Measurements from ENCODE around the gene SAMD1.

SAMD1 gene

GRCh38 chr19:14089662-14090508 is 666 bp downstream of the SAMD1 start:
- Histone ChIP-seq H3K9ac (ENCODE audit: low read depth in 1 of 2, low read length in 2 of 2) (no peak overlapping the region), H3K4me3 (ENCODE audit: low read depth in 1 of 2, low read length in 2 of 2) (peak overlapping the region; percentile 55 to 68), H3K36me3 (ENCODE audit: control insufficient read depth in 1 of 2, insufficient read depth in 2 of 2, low read length in 2 of 2) (peaks cover 7 to 10% of the 10 kb centered on the region in 2 donors), H3K27me3 (ENCODE audit: control insufficient read depth in 1 of 2, insufficient read depth in 2 of 2, low read length in 2 of 2) (no peaks in the 10 kb centered on the region), H3K4me1 (ENCODE audit: control insufficient read depth in 1 of 2, insufficient read depth in 2 of 2, low read length in 2 of 2) (peaks cover 4 to 10% of the 10 kb centered on the region in 2 donors), H3K27ac (ENCODE audit: low read depth, low read length) (peak overlapping the region; percentile 75), H3K9me3 (ENCODE audit: control insufficient read depth in 1 of 2, low read length in 2 of 2) (peaks cover 6 to 7% of the 10 kb centered on the region in 2 donors)

- H3K9ac ChIP-seq (ENCODE audit: low read depth in 1 of 2, low read length in 2 of 2), result no peak overlapping the region
- H3K9me3 ChIP-seq (ENCODE audit: control insufficient read depth in 1 of 2, low read length in 2 of 2), result peaks cover 6 to 7% of the 10 kb centered on the region in 2 donors
- peak overlapping the region; percentile 55 to 59 for H3K4me3 ChIP-seq (ENCODE audit: low read depth in 1 of 2, low read length in 2 of 2)
- H3K27ac ChIP-seq (ENCODE audit: low read depth, low read length), result no peak overlapping the region
- no peaks in the 10 kb centered on the region for H3K27me3 ChIP-seq (ENCODE audit: control insufficient read depth in 1 of 2, insufficient read depth in 2 of 2, low read length in 2 of 2)
- H3K4me1 ChIP-seq (ENCODE audit: control insufficient read depth in 1 of 2, insufficient read depth in 2 of 2, low read length in 2 of 2), result peaks cover 4 to 10% of the 10 kb centered on the region in 2 donors
- H3K36me3 ChIP-seq (ENCODE audit: control insufficient read depth in 1 of 2, insufficient read depth in 2 of 2, low read length in 2 of 2), result peaks cover 7 to 10% of the 10 kb centered on the region in 2 donors
These were observed 1.2 kb downstream of the SAMD1 start for GRCh38 chr19:14089412-14089661.

- H3K9ac ChIP-seq (ENCODE audit: low read depth in 1 of 2, low read length in 2 of 2), result no peak overlapping the region
These were observed 1.7 kb downstream of the SAMD1 start for GRCh38 chr19:14088634-14089411.

DNA sequence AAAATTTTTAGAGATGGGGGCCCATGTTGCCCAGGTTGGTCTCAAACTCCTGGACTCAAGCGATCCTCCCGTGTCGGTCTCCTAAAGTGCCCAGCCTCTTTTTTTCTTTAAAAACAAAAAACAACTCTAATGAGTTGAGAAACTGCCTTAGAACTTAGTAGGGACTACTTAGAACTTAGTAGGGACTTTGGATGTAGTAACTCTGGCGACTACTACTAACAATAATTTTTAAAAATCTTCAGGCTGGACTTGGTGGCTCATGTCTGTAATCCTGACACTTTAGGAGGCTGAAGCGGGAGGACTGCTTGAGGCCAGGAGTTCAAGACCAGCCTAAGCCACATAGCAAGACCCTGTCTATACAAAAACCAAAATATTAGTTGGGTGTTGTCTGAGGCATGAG is 4.5 kb downstream of the SAMD1 start:
- H3K4me3 ChIP-seq (ENCODE audit: low read depth in 1 of 2, low read length in 2 of 2), result no peak overlapping the region
- H3K9ac ChIP-seq (ENCODE audit: low read depth in 1 of 2, low read length in 2 of 2), result no peak overlapping the region
- peaks cover 7 to 10% of the 10 kb centered on the region in 2 donors for H3K36me3 ChIP-seq (ENCODE audit: control insufficient read depth in 1 of 2, insufficient read depth in 2 of 2, low read length in 2 of 2)
- no peaks in the 10 kb centered on the region for H3K27me3 ChIP-seq (ENCODE audit: control insufficient read depth in 1 of 2, insufficient read depth in 2 of 2, low read length in 2 of 2)
- no peak overlapping the region for H3K27ac ChIP-seq (ENCODE audit: low read depth, low read length)
- H3K9me3 ChIP-seq (ENCODE audit: control insufficient read depth in 1 of 2, low read length in 2 of 2), result no peaks in the 10 kb centered on the region
- H3K4me1 ChIP-seq (ENCODE audit: control insufficient read depth in 1 of 2, insufficient read depth in 2 of 2, low read length in 2 of 2), result peaks cover 10 to 16% of the 10 kb centered on the region in 2 donors

More at GRCh38 chr19:14088634-14089411, 1.7 kb downstream of the SAMD1 start:
- peaks cover 6 to 7% of the 10 kb centered on the region in 2 donors for H3K9me3 ChIP-seq (ENCODE audit: control insufficient read depth in 1 of 2, low read length in 2 of 2)
- peaks cover 7 to 10% of the 10 kb centered on the region in 2 donors for H3K36me3 ChIP-seq (ENCODE audit: control insufficient read depth in 1 of 2, insufficient read depth in 2 of 2, low read length in 2 of 2)
- H3K27ac ChIP-seq (ENCODE audit: low read depth, low read length), result no peak overlapping the region
- H3K4me3 ChIP-seq (ENCODE audit: low read depth in 1 of 2, low read length in 2 of 2), result peak overlapping the region; percentile 55 to 59
- H3K4me1 ChIP-seq (ENCODE audit: control insufficient read depth in 1 of 2, insufficient read depth in 2 of 2, low read length in 2 of 2), result peaks cover 4 to 10% of the 10 kb centered on the region in 2 donors
- H3K27me3 ChIP-seq (ENCODE audit: control insufficient read depth in 1 of 2, insufficient read depth in 2 of 2, low read length in 2 of 2), result no peaks in the 10 kb centered on the region

DNA sequence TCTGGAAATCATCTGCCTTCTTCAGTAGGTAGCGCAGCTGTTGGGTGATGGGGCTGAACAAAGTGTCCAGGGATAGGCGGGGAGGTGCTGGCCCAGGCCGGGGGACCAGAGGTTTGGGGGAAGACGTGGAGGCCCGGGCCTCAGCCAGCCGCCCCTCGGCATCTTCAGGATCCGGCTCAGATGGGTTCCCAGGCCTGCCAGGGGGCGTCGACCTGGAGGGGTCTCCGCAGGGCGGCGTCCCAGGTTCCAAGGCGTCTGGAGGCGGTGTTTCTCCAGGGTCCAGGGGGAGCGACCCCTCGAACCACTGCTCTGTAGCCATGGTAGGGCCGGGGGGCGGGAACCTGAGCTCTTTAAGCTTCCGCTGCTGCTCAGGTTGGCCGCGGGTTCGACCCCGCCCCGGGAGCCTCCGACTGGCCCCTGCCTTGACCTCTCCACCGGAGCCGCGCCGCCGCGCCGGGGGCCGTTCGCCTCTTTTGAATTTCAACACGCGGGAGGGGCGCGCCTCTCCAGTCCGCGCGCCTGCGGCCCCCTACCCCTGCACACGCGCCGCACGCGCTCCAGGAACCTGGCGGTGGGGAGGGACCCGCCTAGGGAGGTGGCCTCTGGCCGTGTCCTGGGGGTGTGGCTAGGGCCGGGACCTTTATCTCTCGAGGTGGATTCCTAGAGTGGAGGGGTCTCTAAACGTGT is 5.1 kb downstream of the SAMD1 start, which contains the start of gene C19orf67:
TSS of gene C19orf67 (minus strand) at position 475 of the 687 bp plus-strand sequence. CDS start at position 319, 156 bp downstream.
- H3K36me3 ChIP-seq (ENCODE audit: control insufficient read depth in 1 of 2, insufficient read depth in 2 of 2, low read length in 2 of 2), result peaks cover 7 to 10% of the 10 kb centered on the region in 2 donors
- no peak within 1 kb of the TSS for H3K9ac ChIP-seq (ENCODE audit: low read depth in 1 of 2, low read length in 2 of 2)
- H3K4me1 ChIP-seq (ENCODE audit: control insufficient read depth in 1 of 2, insufficient read depth in 2 of 2, low read length in 2 of 2), result peaks cover 10 to 19% of the 10 kb centered on the region in 2 donors
- no peaks in the 10 kb centered on the region for H3K9me3 ChIP-seq (ENCODE audit: control insufficient read depth in 1 of 2, low read length in 2 of 2)
- no peaks in the 10 kb centered on the region for H3K27me3 ChIP-seq (ENCODE audit: control insufficient read depth in 1 of 2, insufficient read depth in 2 of 2, low read length in 2 of 2)
- H3K27ac ChIP-seq (ENCODE audit: low read depth, low read length), result no peak within 1 kb of the TSS
- H3K4me3 ChIP-seq (ENCODE audit: low read depth in 1 of 2, low read length in 2 of 2), result no peak within 1 kb of the TSS

- Histone ChIP-seq H3K9ac (ENCODE audit: low read depth in 1 of 2, low read length in 2 of 2) (peak overlapping the region; percentile 93 to 96), H3K27ac (ENCODE audit: low read depth, low read length) (no peak overlapping the region), H3K4me3 (ENCODE audit: low read depth in 1 of 2, low read length in 2 of 2) (peak overlapping the region in 1 of 2 donors; percentile 76), H3K9me3 (ENCODE audit: control insufficient read depth in 1 of 2, low read length in 2 of 2) (no peaks in the 10 kb centered on the region), H3K4me1 (ENCODE audit: control insufficient read depth in 1 of 2, insufficient read depth in 2 of 2, low read length in 2 of 2) (peaks cover 10 to 19% of the 10 kb centered on the region in 2 donors), H3K36me3 (ENCODE audit: control insufficient read depth in 1 of 2, insufficient read depth in 2 of 2, low read length in 2 of 2) (no peaks in the 10 kb centered on the region), H3K27me3 (ENCODE audit: control insufficient read depth in 1 of 2, insufficient read depth in 2 of 2, low read length in 2 of 2) (no peaks in the 10 kb centered on the region)
These were observed 7.9 kb downstream of the SAMD1 start for GRCh38 chr19:14082675-14082960.

DNA sequence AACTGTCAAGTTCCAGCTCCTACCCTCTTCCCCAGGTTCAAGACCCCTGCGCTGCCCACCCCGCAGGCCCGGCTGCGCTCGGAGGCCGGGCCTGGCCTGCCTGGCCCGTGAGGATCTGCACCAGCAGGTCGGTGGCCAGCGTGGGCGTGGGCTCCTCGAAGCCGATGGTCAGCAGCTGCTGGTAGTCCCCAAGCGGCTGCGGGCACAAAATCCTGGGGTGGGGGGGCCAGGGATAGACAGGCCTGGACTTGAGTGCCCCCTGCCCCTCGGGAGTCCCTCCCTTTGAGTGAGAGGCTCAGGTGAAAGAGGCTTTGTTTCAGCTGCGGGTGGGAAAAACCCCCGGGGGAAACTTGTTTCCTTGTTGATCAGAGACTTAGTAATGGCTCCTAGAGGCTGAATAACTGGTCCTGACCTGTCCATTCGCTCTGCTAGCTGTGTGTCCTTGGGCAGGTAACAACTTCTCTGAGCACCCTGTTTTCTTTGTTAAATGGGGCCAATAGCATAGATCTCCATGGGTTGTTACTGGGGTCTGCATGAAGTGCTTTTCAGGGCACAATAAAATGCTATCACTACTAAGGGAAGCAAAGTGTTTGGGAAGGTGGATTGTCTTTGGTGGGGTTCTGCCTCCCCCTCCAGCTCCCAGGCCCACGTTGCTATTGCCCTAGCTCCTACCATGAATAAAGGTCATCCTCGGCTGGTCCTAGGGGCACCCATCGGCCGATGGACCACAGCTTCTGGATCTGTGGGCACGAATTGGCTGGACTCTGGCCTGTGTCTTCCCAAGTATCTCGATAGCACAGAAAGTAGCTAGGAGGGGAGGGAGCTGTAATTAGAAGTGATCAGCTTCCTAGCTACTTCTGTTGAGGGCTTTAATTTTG is 8.5 kb downstream of the SAMD1 start:
- H3K27me3 ChIP-seq (ENCODE audit: control insufficient read depth in 1 of 2, insufficient read depth in 2 of 2, low read length in 2 of 2), result no peaks in the 10 kb centered on the region
- H3K4me1 ChIP-seq (ENCODE audit: control insufficient read depth in 1 of 2, insufficient read depth in 2 of 2, low read length in 2 of 2), result peaks cover 10 to 19% of the 10 kb centered on the region in 2 donors
- no peaks in the 10 kb centered on the region for H3K36me3 ChIP-seq (ENCODE audit: control insufficient read depth in 1 of 2, insufficient read depth in 2 of 2, low read length in 2 of 2)
- peak overlapping the region; percentile 76 to 90 for H3K4me3 ChIP-seq (ENCODE audit: low read depth in 1 of 2, low read length in 2 of 2)
- H3K9ac ChIP-seq (ENCODE audit: low read depth in 1 of 2, low read length in 2 of 2), result peak overlapping the region; percentile 93 to 96
- peak overlapping the region; percentile 63 for H3K27ac ChIP-seq (ENCODE audit: low read depth, low read length)
- no peaks in the 10 kb centered on the region for H3K9me3 ChIP-seq (ENCODE audit: control insufficient read depth in 1 of 2, low read length in 2 of 2)

DNA sequence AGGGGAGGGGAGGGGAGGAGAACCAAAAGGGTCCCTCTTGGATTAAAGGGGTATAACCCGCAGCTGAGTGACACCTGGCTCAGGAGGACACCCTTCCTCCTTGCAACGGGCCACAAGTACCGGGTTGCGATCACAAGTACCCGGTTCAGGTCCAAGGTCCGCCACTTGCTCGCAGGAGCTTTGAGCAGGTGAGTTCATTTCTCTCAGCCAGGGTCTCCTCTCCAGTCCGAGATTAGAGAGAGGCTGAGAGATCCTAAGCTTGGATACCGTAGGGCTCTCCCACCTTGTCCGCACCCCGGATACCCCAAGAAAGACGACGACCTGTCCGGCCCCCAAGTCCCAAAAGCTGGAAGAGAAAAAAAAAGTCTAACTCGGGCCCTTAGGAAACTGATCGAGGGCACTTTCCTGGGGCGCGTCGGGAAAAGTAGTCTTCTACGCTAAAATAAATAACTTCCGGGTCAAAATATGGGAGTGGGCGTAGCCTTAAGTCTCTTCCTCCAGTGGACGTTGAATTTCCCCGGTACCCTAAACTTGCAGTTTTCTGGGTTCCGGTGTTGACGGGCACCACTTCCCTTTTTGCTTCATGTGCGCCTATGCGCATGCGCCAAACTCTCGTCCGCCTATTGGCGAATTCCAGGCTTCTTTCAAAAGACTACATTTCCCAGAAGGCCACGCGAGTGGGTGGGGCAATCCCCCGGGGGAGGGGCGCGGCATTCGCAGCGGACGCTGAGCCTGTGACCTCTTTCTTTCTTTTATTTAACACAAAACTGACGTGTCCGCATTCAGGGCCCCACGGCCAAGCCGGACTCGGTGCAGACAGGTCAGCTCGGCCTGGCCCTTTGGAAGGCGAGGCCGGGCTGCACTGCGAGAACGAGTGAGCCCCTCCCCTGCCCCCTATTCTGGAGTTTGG is 9.4 kb downstream of the SAMD1 start:
- Histone ChIP-seq H3K9me3 (ENCODE audit: control insufficient read depth in 1 of 2, low read length in 2 of 2) (no peaks in the 10 kb centered on the region), H3K27me3 (ENCODE audit: control insufficient read depth in 1 of 2, insufficient read depth in 2 of 2, low read length in 2 of 2) (no peaks in the 10 kb centered on the region), H3K9ac (ENCODE audit: low read depth in 1 of 2, low read length in 2 of 2) (peak overlapping the region; percentile 93 to 96), H3K36me3 (ENCODE audit: control insufficient read depth in 1 of 2, insufficient read depth in 2 of 2, low read length in 2 of 2) (no peaks in the 10 kb centered on the region), H3K4me3 (ENCODE audit: low read depth in 1 of 2, low read length in 2 of 2) (peak overlapping the region; percentile 87 to 90), H3K4me1 (ENCODE audit: control insufficient read depth in 1 of 2, insufficient read depth in 2 of 2, low read length in 2 of 2) (peaks cover 10 to 19% of the 10 kb centered on the region in 2 donors), H3K27ac (ENCODE audit: low read depth, low read length) (peak overlapping the region; percentile 88)

GRCh38 chr19:14078411-14078810 is 12.1 kb downstream of the SAMD1 start:
- H3K27ac ChIP-seq (ENCODE audit: low read depth, low read length), result no peak overlapping the region
- H3K4me1 ChIP-seq (ENCODE audit: control insufficient read depth in 1 of 2, insufficient read depth in 2 of 2, low read length in 2 of 2), result peaks cover 10 to 33% of the 10 kb centered on the region in 2 donors
- no peaks in the 10 kb centered on the region for H3K27me3 ChIP-seq (ENCODE audit: control insufficient read depth in 1 of 2, insufficient read depth in 2 of 2, low read length in 2 of 2)
- H3K9me3 ChIP-seq (ENCODE audit: control insufficient read depth in 1 of 2, low read length in 2 of 2), result no peaks in the 10 kb centered on the region
- H3K9ac ChIP-seq (ENCODE audit: low read depth in 1 of 2, low read length in 2 of 2), result no peak overlapping the region
- no peak overlapping the region for H3K4me3 ChIP-seq (ENCODE audit: low read depth in 1 of 2, low read length in 2 of 2)
- H3K36me3 ChIP-seq (ENCODE audit: control insufficient read depth in 1 of 2, insufficient read depth in 2 of 2, low read length in 2 of 2), result no peaks in the 10 kb centered on the region

Measured in duodenal mucosa (tissue), 2 donors.